Right lobe of liver (tissue), 4 donors: ENCODE data around the gene EPHB1.

ENCODE experiments used
- CTCF ChIP-seq, 4 donors: fragments of 200-600 bp in 3 of 4; fragments of 450-650 bp in 1 of 4; IDR thresholded peaks; one replicate each; pipeline versions ENCODE4 v1.5.1 to v1.8.0; 2016 to 2022; ENCODE audit warnings: antibody characterized with exemption in 4 of 4, mild to moderate bottlenecking in 2 of 4
- POLR2A ChIP-seq: fragments of 450-650 bp; IDR thresholded peaks from one replicate; pipeline ENCODE4 v1.6.1; 2017; ENCODE audit warnings: antibody characterized with exemption, mild to moderate bottlenecking
- donor health status: DM: no; HTN: no; CAD: no.
- donor health status: DM: no; HTN: no; CAD: no.
- donor health status: DM: no; HTN: yes; CAD: no.

DNA sequence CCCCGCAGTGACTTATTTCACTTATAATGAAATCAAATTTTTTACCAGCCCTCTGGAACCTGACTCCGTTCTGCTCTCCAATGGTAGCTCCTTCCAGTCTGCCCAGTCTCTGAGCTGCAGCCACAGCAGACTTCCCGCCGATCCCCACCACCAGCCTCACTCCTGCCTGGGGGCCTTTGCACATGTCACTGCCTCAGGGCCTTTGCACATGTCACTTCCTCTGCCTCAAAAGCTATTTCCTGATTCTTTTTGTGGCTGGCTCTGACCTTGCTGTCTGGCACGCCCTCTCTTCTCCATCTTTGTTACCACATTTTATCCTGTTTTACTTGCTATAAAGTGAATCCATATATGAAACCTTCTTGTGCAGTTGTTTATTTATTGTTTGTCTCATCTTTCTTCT, 277.4 kb downstream of the EPHB1 start:
- no peak for TF ChIP-seq CTCF (IDR thresholded peaks at IDR 0.05)
- no peak for TF ChIP-seq POLR2A
